Natural killer cell (primary cell): ENCODE measurements around the gene GCNT2. TPM values are rescaled to one million over a fixed set of nuclear protein-coding genes. Genes with fewer than 3 reads are reported as not detected.

Experiments
- ATAC-seq, 3 donors: fragments of 150-1000 bp in 2 of 3; fragments of 200-7000 bp in 1 of 3; cut with Tn5 transposase; 1 replicate in 1 of 3; 2 replicates in 2 of 3; pipeline ENCODE4 v1.10.0; 2021; ENCODE audit warnings: mild to moderate bottlenecking in 2 of 3, moderate library complexity in 2 of 3
- DNase-seq, 2 donors: peaks; one replicate each; pipeline versions ENCODE4 v3.0.0 to v3.0.0-alpha.2; 2013 to 2021; ENCODE audit warnings: mixed read lengths in 1 of 2
- H3K27ac ChIP-seq: one replicate; pipeline ENCODE4 v1.5.1; 2013; ENCODE audit warnings: mild to moderate bottlenecking, low read length
- H3K27me3 ChIP-seq: one replicate; pipeline ENCODE4 v1.6.1; 2013; ENCODE audit warnings: low read length; ENCODE audit not compliant: control insufficient read depth, insufficient read depth
- H3K36me3 ChIP-seq: one replicate; pipeline ENCODE4 v1.6.1; 2013; ENCODE audit warnings: low read length; ENCODE audit not compliant: control insufficient read depth, insufficient read depth
- H3K4me1 ChIP-seq: one replicate; pipeline ENCODE4 v1.6.1; 2013; ENCODE audit warnings: low read length; ENCODE audit not compliant: control insufficient read depth, insufficient read depth
- H3K4me3 ChIP-seq: one replicate; pipeline ENCODE4 v1.5.1; 2013; ENCODE audit warnings: low read length
- H3K9me3 ChIP-seq: one replicate; pipeline ENCODE4 v1.6.1; 2013; ENCODE audit warnings: low read length; ENCODE audit not compliant: control insufficient read depth, insufficient read depth
- H3K27ac Mint-ChIP-seq, 2 donors: one replicate each; pipeline ENCODE4 v1.8.0; 2022; ENCODE audit warnings: mild to moderate bottlenecking in 2 of 2, mixed read lengths in 2 of 2, moderate library complexity in 1 of 2
- H3K27me3 Mint-ChIP-seq, 2 donors: one replicate each; pipeline ENCODE4 v1.8.0; 2022; ENCODE audit warnings: low read depth in 2 of 2, mixed read lengths in 2 of 2
- H3K36me3 Mint-ChIP-seq: one replicate; pipeline ENCODE4 v1.8.0; 2022; ENCODE audit warnings: mixed read lengths
- H3K4me1 Mint-ChIP-seq, 2 donors: one replicate each; pipeline ENCODE4 v1.8.0; 2022; ENCODE audit warnings: mixed read lengths in 2 of 2
- H3K4me3 Mint-ChIP-seq: one replicate; pipeline ENCODE4 v1.8.0; 2022; ENCODE audit warnings: mild to moderate bottlenecking, moderate library complexity, mixed read lengths
- H3K9me3 Mint-ChIP-seq, 2 donors: one replicate each; pipeline ENCODE4 v1.8.0; 2022; ENCODE audit warnings: mixed read lengths in 2 of 2
- CTCF ChIP-seq: fragments of 200-600 bp; IDR thresholded peaks from one replicate; pipeline ENCODE4 v1.8.0; 2022; ENCODE audit warnings: antibody characterized with exemption
- WGBS: methylation state at CpG from one replicate; pipeline ENCODE4 v1.1.7; 2013; ENCODE audit warnings: missing lambda C conversion rate; ENCODE audit not compliant: insufficient coverage; 5-methylcytosine and 5-hydroxymethylcytosine counted together
- intact Hi-C: fragments of 100-400 bp; cut with micrococcal nuclease; formaldehyde crosslinking; loops from one replicate; pipeline ENCODE4 v1.14.2; 2022
- total RNA-seq, 4 donors: library from RNA; stranded (reverse); fragments of 120-200 nt in 1 of 4; gene quantifications; one replicate each; pipeline versions ENCODE4 v1.2.3 to v1.2.4, GENCODE V29; 2013 to 2022

The GCNT2 gene
- total RNA-seq, result 1 to 10 TPM in 1 of 3 donors, under 1 TPM in 2; 0.79 to 4.7 (median 0.80) TPM
- total RNA-seq (2013), result 10.0 TPM

- Mint-ChIP-seq H3K36me3 (no peaks in the 10 kb centered on the region), H3K27ac (no peak within 1 kb of the TSS), H3K4me3 (no peak within 1 kb of the TSS), H3K27me3 (peaks cover 15 to 28% of the 10 kb centered on the region in 2 donors), H3K4me1 (no peaks in the 10 kb centered on the region), H3K9me3 (no peaks in the 10 kb centered on the region)
- WGBS, result 21% methylated on average over 11 of the region's 12 CpGs
- no peak for ATAC-seq
- no peak within 1 kb of the TSS for H3K27ac ChIP-seq
- H3K4me1 ChIP-seq, result peaks cover 10% of the 10 kb centered on the region
- H3K4me3 ChIP-seq, result no peak within 1 kb of the TSS
- intact Hi-C loops, result no loop called here
- H3K9me3 ChIP-seq, result no peaks in the 10 kb centered on the region
- H3K27me3 ChIP-seq, result no peaks in the 10 kb centered on the region
- DNase-seq, result no peak
- H3K36me3 ChIP-seq, result no peaks in the 10 kb centered on the region
- no peak for TF ChIP-seq CTCF
Measured at GRCh38 chr6:10521104-10521808, at the start of gene GCNT2. GCNT2 (plus strand) TSS chr6:10521351; CDS start chr6:10528912, 7,561 bp downstream.

DNA sequence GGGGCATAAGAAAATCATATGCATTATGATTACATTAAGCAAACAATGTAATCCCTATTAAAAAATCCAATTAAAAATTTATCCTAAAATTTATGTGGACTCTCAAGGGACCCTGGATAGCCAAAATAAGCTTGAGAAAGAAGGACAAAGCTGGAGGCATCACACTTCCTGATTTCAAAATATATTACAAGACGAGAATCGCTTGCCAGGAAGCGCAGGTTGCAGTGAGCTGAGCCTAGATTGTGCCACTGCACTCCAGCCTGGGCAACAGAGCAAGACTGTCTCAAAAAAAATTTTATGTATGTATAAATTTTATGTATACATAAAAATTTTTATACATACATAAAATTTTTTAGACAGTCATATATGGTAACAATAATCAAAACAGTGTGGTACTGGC is 48.5 kb upstream of the GCNT2 start:
- Histone ChIP-seq H3K36me3 (no peaks in the 10 kb centered on the region), H3K4me3 (no peak overlapping the region), H3K9me3 (no peaks in the 10 kb centered on the region), H3K4me1 (no peaks in the 10 kb centered on the region), H3K27ac (no peak overlapping the region), H3K27me3 (peaks cover 9% of the 10 kb centered on the region)
- Mint-ChIP-seq H3K27me3 (peaks cover 16 to 34% of the 10 kb centered on the region in 2 donors), H3K4me3 (no peak overlapping the region), H3K36me3 (no peaks in the 10 kb centered on the region), H3K9me3 (no peaks in the 10 kb centered on the region), H3K4me1 (no peaks in the 10 kb centered on the region), H3K27ac (no peak overlapping the region)
- intact Hi-C loops, result no loop called here
- TF ChIP-seq CTCF, result no peak
- DNase-seq, result no peak
- no peak for ATAC-seq
- WGBS, result 72% methylated on average over 3 of the region's 3 CpGs

DNA sequence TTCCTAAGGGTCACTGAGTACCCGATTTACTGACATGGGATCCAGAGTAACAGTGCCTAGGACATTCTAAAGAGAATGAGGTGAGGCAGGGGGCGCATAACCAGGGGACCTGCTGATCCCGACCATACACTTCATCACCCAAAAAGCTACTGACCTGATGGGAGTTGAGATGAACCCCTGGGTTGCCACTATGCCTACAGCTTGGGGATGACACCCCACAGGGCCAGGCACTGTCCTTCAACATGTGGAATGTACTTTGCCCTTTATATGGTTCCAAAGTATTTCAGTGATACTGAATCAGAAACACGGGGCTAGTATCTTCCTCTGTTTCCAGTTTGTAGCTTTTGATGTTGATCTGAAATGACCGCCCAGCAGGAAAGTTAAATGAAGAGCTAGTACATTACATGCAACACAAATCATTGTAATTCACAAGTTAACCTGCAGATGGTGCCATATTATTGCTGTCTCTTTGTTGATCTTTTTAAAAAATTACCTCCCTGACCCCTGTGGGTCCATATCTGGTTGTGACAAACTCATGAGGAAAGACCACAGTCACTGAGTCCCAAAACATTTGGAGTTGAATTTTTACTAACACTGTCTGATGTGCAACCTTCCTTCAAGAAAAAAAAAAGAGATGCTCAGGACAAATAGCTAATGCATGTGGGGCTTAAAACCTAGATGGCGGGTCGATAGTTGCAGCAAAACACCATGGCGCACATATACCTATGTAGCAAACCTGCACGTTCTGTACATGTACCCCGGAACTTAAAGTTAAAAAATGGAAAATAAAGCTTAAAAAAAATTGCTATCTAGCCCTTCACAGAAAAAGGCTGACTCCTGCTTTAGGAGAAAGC is 42.7 kb upstream of the GCNT2 start:
- no peak overlapping the region for H3K4me3 ChIP-seq
- Mint-ChIP-seq H3K27ac (no peak overlapping the region), H3K9me3 (no peaks in the 10 kb centered on the region), H3K27me3 (peaks cover 0 to 42% of the 10 kb centered on the region in 2 donors), H3K4me3 (no peak overlapping the region), H3K4me1 (no peaks in the 10 kb centered on the region), H3K36me3 (no peaks in the 10 kb centered on the region)
- DNase-seq (peak in 1 of 2 donors; percentile 60), ATAC-seq (no peak)
- intact Hi-C loops, result loop anchor here (1.0 kb wide), 1 partner anchor 323 kb away; no protein-coding TSS in a partner anchor
- H3K27me3 ChIP-seq, result no peaks in the 10 kb centered on the region
- H3K9me3 ChIP-seq, result no peaks in the 10 kb centered on the region
- no peaks in the 10 kb centered on the region for H3K36me3 ChIP-seq
- no peaks in the 10 kb centered on the region for H3K4me1 ChIP-seq
- peak; percentile 67 for TF ChIP-seq CTCF
- no peak overlapping the region for H3K27ac ChIP-seq
- 64% methylated on average over 10 of the region's 10 CpGs for WGBS
